HT-29 (cell line): ENCODE results near the gene ANKRD49. TPM values are rescaled to one million over a fixed set of nuclear protein-coding genes. Genes with fewer than 3 reads are reported as not detected.
"Not testable (repeated sequence)": the region's sequence is repeated elsewhere in the genome, so short reads cannot be mapped to it uniquely, and the experiment has no call there.

Source experiments
- DNase-seq: peaks from one replicate; pipeline ENCODE4 v3.0.0-alpha.2; 2015; ENCODE audit warnings: low spot score
- total RNA-seq: library from RNA; depleted of rRNA; stranded (reverse); fragments of >200 nt; shearing (Covaris generic); gene quantifications from 2 replicates; pipeline ENCODE4 v1.2.3, GENCODE V29; 2014; rRNA removed

Gene ANKRD49
- 4.3 and 7.5 TPM in 2 replicates for total RNA-seq

- peak; percentile 99 for DNase-seq
Observed at GRCh38 chr11:94493281-94494125, at the start of gene ANKRD49, which contains the start of gene MRE11. Gene ANKRD49, plus strand, starts transcription at chr11:94493984. Its CDS starts 2,710 bp downstream, at chr11:94496694. Gene MRE11, minus strand, starts transcription at chr11:94493844. Its CDS starts 1,043 bp downstream, at chr11:94492801.

DNA sequence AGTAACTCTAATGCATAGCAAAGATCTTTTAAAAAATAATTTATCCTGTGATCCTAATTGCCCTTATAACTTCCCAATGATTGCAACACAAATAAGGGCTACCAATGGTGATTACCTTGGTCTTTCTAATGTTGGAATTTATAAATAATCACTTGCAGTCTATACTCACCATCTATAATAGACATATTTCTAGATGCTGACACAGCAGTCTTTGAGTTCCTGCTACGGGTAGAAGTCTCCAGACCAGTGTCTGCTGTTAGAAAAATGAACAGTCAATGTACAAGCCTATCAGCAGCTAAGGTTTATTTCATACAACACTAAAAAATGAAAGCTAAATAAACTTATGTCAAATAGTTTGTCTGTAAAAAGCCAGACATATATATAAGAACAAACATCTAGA is 48.1 kb upstream of the ANKRD49 start:
- no peak for DNase-seq

- DNase-seq = no peak
Observed at GRCh38 chr11:94447149-94447548, 46.6 kb upstream of the ANKRD49 start.

GRCh38 chr11:94449029-94449428 is 44.8 kb upstream of the ANKRD49 start:
- no peak for DNase-seq

DNA sequence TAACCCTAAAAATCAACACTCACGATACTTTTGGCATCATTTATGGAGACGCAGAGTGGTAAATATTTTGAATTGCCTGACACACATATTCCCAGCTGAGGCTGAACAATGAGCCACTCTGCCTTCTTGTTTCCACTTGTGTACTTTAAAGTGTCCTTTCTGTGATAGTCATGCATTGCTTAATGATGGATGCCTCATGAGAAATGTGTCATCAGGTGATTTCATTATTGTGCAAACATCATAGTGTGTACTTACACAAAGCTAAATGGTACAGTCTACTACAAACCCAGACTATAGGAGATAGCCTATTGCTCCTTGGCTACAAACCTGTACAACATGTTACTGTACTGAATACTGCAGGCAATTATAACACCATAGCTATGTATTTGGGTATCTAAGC is 44.3 kb upstream of the ANKRD49 start:
- peak; percentile 18 for DNase-seq

- no peak for DNase-seq
Observed at GRCh38 chr11:94450048-94450447, 43.7 kb upstream of the ANKRD49 start.

- DNase-seq = no peak
Observed at GRCh38 chr11:94452988-94453387, 40.8 kb upstream of the ANKRD49 start.

DNA sequence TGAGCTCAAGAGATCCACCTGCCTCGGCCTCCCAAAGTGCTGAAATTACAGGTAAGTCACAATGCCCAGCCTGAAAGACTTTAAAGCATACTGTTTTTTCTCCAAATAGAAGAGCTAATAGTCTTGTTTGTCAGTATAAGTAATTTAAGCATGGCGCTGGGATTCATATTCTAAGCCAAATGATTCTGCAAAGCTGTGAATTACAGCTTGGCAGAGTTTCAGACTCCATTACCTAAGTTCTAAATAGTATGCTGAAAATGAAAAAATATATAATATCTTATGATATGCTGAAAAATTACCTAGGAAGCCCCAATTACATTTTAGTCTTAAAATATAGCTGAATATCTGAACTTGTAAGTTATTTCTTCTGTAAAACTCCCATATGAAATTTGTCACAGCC is 39.5 kb upstream of the ANKRD49 start:
- no peak for DNase-seq

- DNase-seq = peak; percentile 39
Observed at GRCh38 chr11:94455861-94456260, 37.9 kb upstream of the ANKRD49 start.

DNA sequence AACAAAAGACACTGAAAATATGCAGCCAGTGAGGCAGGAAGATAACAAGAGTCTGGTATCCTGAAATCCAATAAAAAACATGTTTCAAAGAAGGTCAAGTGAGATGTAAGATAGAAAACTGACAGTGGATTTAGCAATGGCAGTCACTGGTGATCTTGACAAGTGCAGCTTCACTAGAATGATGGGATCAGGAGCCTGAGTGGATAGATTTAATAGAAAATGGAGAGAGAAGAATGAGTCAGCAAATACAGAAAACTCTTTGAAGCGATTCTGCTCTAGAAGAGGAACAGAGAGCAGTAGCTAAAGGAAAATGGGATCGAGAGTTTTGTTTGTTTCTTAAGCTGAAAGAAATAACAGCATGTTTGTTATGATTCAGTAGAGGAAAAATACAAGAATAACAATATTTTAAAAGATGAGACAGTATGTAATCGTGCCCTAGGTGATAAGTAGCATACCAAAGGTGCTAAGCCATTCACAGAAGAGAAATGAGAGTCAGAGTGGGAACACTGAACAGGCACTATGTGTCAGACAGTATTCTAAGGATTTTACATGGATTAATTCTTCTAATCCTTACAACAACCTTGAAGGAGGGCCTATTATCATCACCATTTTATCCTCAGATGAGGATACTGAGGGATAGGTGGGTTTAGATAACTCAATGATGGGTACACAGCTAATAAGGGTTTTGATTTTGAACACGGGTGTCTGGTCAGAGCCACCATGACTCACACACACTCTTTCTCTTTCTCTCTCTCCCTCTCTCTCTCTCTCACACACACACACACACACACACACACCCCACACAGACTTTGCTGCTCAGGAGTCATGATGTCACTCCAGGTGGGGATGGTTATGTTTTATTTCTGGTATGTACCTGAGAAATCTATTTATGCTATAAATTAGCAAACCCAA is 36.4 kb upstream of the ANKRD49 start:
- DNase-seq = no peak

- DNase-seq = no peak
Observed at GRCh38 chr11:94459576-94459975, 34.2 kb upstream of the ANKRD49 start.

DNA sequence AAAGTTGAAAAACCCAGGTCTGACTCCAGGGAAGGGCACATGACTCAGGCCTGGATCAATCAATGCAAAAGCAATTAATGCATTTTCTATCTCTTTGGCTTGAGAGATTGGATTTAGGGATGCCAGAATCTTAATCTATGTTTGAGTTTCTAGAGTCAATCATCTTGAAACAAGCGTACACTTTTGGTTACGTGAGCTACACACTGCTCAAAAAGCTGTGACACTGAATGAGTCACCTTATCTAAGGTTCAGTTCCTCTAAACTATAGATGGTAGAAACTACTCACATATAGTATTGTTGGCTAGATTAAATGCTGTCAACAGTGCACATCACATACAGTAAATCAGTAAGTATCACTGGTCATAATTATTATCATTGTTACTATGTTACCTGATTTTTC is 24.4 kb upstream of the ANKRD49 start:
- no peak for DNase-seq

GRCh38 chr11:94472916-94473799 is 20.6 kb upstream of the ANKRD49 start:
- DNase-seq = no peak

DNA sequence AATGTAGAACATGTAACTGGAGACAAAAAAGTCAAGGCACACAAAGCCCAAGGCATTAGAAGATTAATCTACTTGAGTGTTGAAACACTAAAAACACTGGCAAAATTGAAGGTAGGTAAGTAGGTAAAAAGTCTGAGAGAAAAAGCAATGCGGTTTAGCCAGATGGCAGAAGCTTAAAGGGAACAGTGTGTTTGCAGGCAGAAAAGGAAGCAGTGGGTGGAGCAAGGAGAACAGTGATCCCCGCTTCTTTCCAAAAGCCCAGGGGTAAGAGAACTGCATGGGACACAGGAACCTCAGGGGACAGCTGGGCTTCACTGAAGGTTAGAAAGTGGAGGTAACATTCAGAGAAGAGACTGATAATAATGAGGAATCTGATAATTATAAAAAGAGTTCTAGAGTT is 16.2 kb upstream of the ANKRD49 start:
- DNase-seq = no peak

DNA sequence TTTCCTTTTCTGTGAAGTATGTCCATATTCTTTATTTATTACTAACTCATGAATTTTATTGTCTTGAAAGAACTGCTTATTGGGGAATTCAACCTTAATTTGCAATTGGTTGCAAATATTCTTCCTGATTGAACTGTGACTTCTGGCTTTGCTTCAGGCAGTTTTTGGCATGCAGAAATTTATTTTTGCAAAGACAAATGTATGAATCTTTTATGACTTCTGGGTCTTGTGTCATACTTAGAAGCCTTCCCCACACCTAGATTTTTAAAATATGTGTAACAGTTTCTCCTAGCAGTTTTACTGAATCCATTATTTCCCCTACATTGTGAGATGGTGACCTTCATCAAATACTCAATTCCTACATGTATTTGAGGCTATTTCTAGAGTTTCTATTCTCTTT is 12.4 kb upstream of the ANKRD49 start:
- DNase-seq = no peak

DNA sequence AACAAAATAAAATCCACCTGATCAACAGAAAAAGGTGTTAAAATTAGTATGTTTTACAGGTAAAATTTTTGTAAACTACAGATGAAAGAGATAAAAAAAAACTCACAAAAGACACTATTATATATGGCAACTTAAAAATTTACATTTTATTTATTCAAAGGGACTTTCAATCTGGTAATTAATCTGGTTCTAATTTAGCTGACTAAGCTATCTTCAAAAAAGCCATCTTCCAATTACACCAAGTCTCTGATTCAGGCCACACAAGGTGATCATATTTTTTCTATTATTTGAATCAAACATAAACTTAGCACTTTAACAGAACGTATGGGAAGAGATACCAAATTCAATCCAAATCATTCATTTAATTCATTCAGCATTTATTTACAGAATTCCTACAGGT is 7.7 kb upstream of the ANKRD49 start:
- DNase-seq = no peak

DNA sequence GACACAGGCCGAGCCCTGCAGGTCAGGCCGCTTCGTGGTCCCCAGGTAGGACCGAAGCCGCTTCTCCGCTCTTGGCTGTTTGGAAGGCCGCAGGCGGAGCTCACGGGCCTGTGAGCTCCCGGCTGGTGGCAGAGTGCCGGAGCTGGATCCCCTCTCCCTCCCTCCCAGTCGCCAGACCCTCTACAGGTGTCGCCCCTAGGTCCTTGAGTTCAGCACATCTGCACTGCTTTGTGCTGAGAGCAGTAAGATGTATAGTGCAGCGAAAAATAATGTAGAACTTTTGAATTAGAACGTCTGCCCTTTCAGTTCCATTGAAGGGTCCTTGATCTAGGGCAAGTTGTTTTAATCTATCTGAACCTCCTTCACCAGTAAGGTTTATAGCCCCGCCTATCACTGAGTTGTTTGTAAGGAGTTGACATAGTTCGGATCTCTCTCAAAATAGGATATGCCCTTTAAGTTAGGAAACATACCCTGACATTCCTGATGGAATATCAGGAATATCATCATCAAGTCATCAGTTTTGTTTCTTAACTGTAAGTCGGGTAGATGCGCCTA is 419 bp downstream of the ANKRD49 start:
- DNase-seq = no peak

- DNase-seq = no peak
Observed at GRCh38 chr11:94500181-94500580, 6.4 kb downstream of the ANKRD49 start.

- DNase-seq = no peak
Observed at GRCh38 chr11:94501522-94501921, 7.7 kb downstream of the ANKRD49 start.

DNA sequence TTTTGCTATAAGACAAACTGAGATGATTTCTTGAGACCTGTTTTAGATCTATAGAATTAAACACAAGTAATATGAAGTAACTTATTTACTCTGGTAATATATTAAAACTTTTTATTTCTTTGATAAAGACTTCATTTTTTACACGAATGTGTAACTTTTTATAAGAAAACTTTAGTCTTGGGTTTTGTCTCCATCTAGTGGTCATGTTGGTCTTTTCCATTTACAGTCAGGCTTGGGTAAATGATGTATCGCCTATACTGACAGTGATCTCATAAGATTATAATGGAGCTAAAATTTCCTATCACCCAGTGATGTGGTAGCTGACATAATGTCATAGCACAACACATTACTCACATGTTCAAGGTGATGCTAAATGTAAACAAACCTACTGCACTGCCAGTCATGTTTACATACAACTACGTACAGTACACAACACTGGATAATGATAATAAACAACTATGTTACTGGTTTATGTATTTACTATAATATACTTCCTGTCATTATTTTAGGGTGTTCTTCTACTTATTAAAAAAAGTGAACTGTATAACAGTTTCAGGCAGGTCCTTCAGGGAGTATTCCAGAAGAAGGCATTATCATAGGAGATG is 11.0 kb downstream of the ANKRD49 start:
- DNase-seq = peak; percentile 85

DNA sequence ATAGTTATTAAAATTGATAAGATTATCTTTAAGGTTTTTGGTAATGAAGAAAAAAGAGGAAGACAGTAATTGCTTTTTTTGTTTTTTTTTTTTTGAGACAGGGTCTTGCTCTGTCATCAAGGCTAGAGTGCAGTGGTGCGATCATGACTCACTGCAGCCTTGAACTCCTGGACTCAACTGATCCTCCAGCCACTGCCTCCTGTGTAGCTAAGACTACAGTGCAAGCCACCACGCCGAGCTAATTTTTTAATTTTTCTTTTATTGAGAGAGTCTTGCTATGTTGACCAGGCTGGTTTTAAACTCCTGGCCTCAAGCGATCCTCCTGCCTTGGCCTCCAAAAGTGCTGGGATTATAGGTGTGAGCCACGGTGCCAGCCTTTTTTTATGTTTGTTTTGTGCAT is 12.7 kb downstream of the ANKRD49 start:
- not testable (repeated sequence) for DNase-seq
